Measurements from ENCODE around the gene ERC2. TPM values are rescaled to one million over a fixed set of nuclear protein-coding genes. Genes with fewer than 3 reads are reported as not detected.

Gene ERC2
- total RNA-seq, 2 experiments from 2014 or later, result not detected

GRCh38 chr3:55937301-55937700 is 531.0 kb downstream of the ERC2 start:
- Histone ChIP-seq H3K27ac (ENCODE audit: low read depth, low read length, poor library complexity, severe bottlenecking) (no peak overlapping the region), H3K4me3 (ENCODE audit: low read depth, low read length, poor library complexity, severe bottlenecking) (no peak overlapping the region), H3K9me3 (ENCODE audit: low read length) (no peaks in the 10 kb centered on the region), H3K9me2 (ENCODE audit: insufficient read depth, low read length) (no peaks in the 10 kb centered on the region), H3K4me2 (ENCODE audit: low read length) (no peak overlapping the region), H3K36me3 (ENCODE audit: insufficient read depth, low read length) (no peaks in the 10 kb centered on the region), H4K20me1 (ENCODE audit: insufficient read depth, low read length) (no peaks in the 10 kb centered on the region), H3K79me2 (ENCODE audit: insufficient read depth, low read depth, low read length) (no peaks in the 10 kb centered on the region), H3K4me1 (ENCODE audit: insufficient read depth, low read length, poor library complexity, severe bottlenecking) (no peaks in the 10 kb centered on the region), H2AFZ (ENCODE audit: low read length) (no peak overlapping the region)
- TF ChIP-seq CTCF (conservative IDR thresholded peaks at IDR 0.05; ENCODE audit: low read length) (no peak), EZH2phosphoT487 (IDR thresholded peaks at IDR 0.05; ENCODE audit: borderline replicate concordance, low read depth, low read length) (no peak)
- ChIA-PET POLR2A (interaction anchor here (0.5 kb wide), 1 partner anchor 88 kb away, joined by 3 read pairs; no protein-coding TSS in a partner anchor), CTCF (ENCODE audit: unreplicated experiment) (no interaction called here)
- DNase-seq (ENCODE audit: low spot score), result no peak
- no TSS peak for BruUV-seq (replicated peaks)
- intact Hi-C loops (cut with micrococcal nuclease; ENCODE audit: unreplicated experiment), result no loop called here

- intact Hi-C loops (cut with micrococcal nuclease; ENCODE audit: unreplicated experiment), result no loop called here
- H3K4me1 ChIP-seq (ENCODE audit: insufficient read depth, low read length, poor library complexity, severe bottlenecking), result no peaks in the 10 kb centered on the region
- CTCF ChIA-PET (ENCODE audit: unreplicated experiment), result no interaction called here
These were observed 531.7 kb downstream of the ERC2 start for GRCh38 chr3:55936549-55937052.

More at GRCh38 chr3:55936549-55937052, 531.7 kb downstream of the ERC2 start:
- no peaks in the 10 kb centered on the region for H4K20me1 ChIP-seq (ENCODE audit: insufficient read depth, low read length)
- POLR2A ChIA-PET, result no interaction called here
- H2AFZ ChIP-seq (ENCODE audit: low read length), result no peak overlapping the region
- no peak for DNase-seq (ENCODE audit: low spot score)
- no peak overlapping the region for H3K4me2 ChIP-seq (ENCODE audit: low read length)
- no peak overlapping the region for H3K27ac ChIP-seq (ENCODE audit: low read depth, low read length, poor library complexity, severe bottlenecking)
- no peaks in the 10 kb centered on the region for H3K9me3 ChIP-seq (ENCODE audit: low read length)
- H3K4me3 ChIP-seq (ENCODE audit: low read depth, low read length, poor library complexity, severe bottlenecking), result no peak overlapping the region
- TF ChIP-seq CTCF (conservative IDR thresholded peaks at IDR 0.05; ENCODE audit: low read length), result no peak
- no peak for TF ChIP-seq EZH2phosphoT487 (IDR thresholded peaks at IDR 0.05; ENCODE audit: borderline replicate concordance, low read depth, low read length)
- no peaks in the 10 kb centered on the region for H3K9me2 ChIP-seq (ENCODE audit: insufficient read depth, low read length)
- BruUV-seq (replicated peaks), result no TSS peak
- H3K36me3 ChIP-seq (ENCODE audit: insufficient read depth, low read length), result no peaks in the 10 kb centered on the region
- H3K79me2 ChIP-seq (ENCODE audit: insufficient read depth, low read depth, low read length), result no peaks in the 10 kb centered on the region

Measured in OCI-LY7 (cell line).